Left ventricle myocardium superior (tissue), 1 donor: ENCODE measurements around the gene MCHR1. TPM values are rescaled to one million over a fixed set of nuclear protein-coding genes. Genes with fewer than 3 reads are reported as not detected.

ENCODE experiments used
- ATAC-seq: fragments of 200-7000 bp; cut with Tn5 transposase; one replicate; pipeline ENCODE4 v1.9.1; 2020; ENCODE audit warnings: mild to moderate bottlenecking, moderate library complexity
- DNase-seq: peaks from one replicate; pipeline ENCODE4 v3.0.0-alpha.2; 2020
- intact Hi-C: fragments of 100-400 bp; cut with micrococcal nuclease; formaldehyde crosslinking; loops from one replicate; pipeline ENCODE4 v1.11.0; 2022
- long read RNA-seq: library from polyadenylated mRNA; unstranded; transcript quantifications from one replicate; pipeline ENCODE4 v2.0.0, GENCODE V29; 2021
- total RNA-seq: library from RNA; stranded (reverse); fragmentation: NEBNext Ultra II Directional; extraction: Animal tissue kit (Norgen Biotek cat#: 25700); gene quantifications from one replicate; pipeline ENCODE4 v1.2.1, GENCODE V29; 2021
- donor health status: DM: no; HTN: yes; CAD: no; lungs with severe emphysema.

Gene MCHR1, protein sequence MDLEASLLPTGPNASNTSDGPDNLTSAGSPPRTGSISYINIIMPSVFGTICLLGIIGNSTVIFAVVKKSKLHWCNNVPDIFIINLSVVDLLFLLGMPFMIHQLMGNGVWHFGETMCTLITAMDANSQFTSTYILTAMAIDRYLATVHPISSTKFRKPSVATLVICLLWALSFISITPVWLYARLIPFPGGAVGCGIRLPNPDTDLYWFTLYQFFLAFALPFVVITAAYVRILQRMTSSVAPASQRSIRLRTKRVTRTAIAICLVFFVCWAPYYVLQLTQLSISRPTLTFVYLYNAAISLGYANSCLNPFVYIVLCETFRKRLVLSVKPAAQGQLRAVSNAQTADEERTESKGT
- total RNA-seq, result 1.4 TPM
- long read RNA-seq, result 0 reads

DNA sequence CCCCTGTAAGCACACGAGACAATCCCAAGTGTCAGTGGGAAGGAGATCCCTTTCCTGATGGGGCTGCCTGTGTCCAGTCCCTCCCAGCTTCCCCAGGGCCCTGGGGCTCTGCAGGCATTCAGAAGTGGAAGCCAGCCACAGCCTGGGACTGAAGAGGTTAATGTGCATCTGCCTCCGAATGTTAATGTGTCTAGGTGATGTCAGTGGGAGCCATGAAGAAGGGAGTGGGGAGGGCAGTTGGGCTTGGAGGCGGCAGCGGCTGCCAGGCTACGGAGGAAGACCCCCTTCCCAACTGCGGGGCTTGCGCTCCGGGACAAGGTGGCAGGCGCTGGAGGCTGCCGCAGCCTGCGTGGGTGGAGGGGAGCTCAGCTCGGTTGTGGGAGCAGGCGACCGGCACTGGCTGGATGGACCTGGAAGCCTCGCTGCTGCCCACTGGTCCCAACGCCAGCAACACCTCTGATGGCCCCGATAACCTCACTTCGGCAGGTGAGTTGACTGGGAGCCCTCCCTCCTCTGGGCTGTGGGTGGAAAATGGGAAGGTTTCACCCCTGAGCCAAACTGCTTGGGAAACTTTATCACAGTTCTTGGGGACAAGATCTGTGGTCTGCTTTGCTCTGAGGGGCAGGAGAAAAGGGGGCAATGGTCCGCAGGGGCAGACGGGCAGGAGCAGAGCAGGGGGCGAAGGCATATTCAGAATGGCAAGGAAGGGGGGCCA lies at the start of gene MCHR1:
MCHR1 (plus strand) TSS at position 236 of the 715 bp plus-strand sequence; CDS start at position 405, 169 bp downstream.
- no peak for DNase-seq
- intact Hi-C loops, result no loop called here
- ATAC-seq, result no peak

DNA sequence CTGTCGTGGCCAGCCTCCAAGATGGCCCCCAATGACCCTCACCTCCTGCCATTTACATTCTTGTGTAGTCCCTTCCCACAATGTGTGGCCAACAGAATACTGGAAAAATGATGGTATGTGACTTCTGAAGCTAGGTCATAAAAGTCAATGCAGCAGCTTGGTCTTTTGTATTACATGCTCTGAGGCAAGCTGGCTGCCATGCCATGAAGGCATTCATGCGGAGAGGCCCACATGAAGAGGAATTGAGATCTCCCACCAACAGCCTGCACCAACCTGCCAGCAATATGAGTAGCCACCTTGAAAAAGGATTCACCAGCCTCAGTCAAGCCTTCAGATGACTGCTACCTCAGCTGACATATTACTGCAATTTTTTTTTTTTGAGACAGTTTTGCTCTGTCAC lies 47.4 kb upstream of the MCHR1 start:
- DNase-seq, result no peak
- intact Hi-C loops, result loop anchor here (10.0 kb wide), 1 partner anchor 107 kb away; no protein-coding TSS in a partner anchor
- no peak for ATAC-seq

DNA sequence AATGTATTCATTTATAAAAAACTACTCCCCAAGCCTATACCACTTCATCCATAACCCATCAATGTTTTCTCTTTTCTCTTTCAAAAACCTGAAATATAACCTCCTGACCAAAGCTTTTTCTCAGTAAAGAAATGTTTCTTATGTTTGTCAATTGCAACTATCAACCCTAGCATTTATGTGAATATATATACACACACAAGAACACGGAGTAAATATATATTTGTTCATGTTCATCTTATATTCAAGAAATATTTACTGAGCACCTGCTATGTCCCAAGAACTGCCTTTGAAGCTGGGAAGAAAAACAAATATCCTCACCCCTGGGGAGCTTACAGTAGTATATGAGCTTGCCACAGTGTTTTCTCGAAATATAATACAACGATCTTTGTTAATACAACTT lies 46.2 kb upstream of the MCHR1 start:
- intact Hi-C loops, result loop anchor here (10.0 kb wide), 1 partner anchor 108 kb away; no protein-coding TSS in a partner anchor

DNA sequence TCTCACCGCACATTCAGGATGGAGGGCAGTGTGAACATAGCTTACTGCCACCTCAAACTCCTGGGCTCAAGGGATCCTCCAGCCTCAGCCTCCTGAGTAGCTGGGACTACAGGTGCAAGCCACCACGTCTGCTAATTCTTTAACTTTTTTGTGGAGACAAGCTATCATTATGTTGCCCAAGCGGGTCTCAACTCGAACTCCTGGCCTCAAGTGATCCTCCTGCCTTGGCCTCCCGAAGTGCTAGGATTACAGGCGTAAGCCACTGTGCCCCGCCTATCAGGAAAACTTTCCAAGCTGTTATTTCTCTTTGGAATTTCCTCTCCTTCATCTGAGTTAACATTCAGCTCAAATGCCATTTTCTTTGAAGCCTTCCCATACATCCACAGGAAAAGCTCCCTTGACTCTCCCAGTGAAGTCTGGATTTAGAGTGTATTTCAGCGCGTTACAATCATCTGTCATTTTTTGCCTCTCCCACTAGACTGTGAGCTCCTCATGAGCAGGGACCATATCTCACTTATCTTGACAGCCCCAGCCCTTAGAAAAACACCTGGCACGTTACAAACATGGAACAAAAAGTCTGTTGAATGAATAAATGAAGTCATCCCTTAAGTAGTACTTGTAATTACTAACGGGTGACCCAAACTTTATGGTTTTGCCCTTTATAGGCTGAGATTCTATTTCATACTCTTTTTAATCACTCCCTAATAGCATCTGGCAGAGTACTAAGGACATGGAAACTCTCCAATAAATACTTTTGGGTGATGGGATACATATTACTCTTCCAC lies 45.0 kb upstream of the MCHR1 start:
- intact Hi-C loops, result loop anchor here (10.0 kb wide), 1 partner anchor 110 kb away; no protein-coding TSS in a partner anchor
- DNase-seq, result no peak
- no peak for ATAC-seq

More for the DNA sequence above, 46.2 kb upstream of the MCHR1 start:
- no peak for ATAC-seq
- no peak for DNase-seq

DNA sequence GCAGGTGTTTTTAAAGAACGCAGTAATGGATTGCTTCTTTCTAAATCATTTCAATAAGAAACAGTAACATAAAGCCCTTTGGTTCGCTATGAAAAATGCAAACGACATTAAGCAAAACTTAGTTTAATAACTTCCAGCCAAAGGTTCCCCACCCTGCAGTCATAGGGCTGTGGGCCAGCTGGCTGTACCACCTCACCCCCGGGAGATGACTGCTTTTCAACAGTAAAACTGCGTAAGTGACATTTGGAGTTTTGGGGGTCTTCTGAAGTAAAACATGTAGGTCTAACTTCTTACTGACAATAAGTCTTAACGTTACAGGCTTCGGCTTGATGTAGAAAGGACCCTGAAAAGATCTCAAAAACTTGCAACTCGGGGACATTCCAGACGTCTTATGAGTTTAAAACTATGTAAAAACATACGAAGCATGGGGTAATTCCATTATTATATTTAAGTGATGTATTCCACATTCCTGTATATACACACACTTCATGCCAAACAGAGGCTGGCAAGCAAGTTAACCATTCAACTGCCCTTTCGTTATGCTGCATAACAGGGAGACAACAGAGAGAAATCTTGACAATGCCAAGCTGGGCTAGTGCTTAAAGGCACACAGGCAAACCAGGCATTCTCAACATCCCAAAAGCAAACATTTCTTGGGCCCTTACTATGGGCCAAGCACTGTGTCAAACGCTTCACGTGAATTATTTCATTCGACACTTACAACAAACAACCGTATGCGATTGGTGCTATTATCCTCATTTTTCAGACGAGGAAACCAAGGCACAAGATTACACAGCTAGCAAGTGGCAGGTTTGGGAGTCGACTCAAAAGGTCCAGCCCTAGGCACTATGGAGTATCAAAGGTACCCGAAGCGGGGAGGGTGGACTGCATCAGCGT lies 44.0 kb upstream of the MCHR1 start:
- DNase-seq (peak; percentile 74), ATAC-seq (no peak)
- intact Hi-C loops, result loop anchor here (10.0 kb wide), 1 partner anchor 110 kb away; no protein-coding TSS in a partner anchor

DNA sequence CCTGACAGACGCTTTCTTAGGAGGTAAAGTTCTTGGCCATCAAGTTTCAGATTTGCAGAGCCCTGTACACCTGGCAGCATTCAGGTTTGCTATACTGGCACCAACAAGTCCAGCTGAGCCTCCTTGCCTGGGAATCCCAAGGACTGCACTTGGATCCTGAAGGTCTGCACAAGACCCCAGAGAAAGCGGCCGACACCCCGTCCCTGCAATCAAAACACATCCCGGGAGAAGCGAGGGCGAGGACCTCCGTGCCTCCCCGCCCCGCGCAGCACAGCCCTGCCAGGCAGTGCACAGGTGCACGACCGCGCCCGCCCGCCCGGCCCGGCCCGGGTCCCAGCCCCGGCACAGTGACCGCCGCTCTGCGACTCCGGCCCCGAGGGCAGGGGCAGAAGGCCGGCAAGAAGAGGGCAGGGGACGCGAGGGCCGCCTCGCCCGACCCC lies 43.3 kb upstream of the MCHR1 start:
- DNase-seq (no peak), ATAC-seq (peak; percentile 23)
- intact Hi-C loops, result loop anchor here (10.0 kb wide), 1 partner anchor 111 kb away; no protein-coding TSS in a partner anchor

DNA sequence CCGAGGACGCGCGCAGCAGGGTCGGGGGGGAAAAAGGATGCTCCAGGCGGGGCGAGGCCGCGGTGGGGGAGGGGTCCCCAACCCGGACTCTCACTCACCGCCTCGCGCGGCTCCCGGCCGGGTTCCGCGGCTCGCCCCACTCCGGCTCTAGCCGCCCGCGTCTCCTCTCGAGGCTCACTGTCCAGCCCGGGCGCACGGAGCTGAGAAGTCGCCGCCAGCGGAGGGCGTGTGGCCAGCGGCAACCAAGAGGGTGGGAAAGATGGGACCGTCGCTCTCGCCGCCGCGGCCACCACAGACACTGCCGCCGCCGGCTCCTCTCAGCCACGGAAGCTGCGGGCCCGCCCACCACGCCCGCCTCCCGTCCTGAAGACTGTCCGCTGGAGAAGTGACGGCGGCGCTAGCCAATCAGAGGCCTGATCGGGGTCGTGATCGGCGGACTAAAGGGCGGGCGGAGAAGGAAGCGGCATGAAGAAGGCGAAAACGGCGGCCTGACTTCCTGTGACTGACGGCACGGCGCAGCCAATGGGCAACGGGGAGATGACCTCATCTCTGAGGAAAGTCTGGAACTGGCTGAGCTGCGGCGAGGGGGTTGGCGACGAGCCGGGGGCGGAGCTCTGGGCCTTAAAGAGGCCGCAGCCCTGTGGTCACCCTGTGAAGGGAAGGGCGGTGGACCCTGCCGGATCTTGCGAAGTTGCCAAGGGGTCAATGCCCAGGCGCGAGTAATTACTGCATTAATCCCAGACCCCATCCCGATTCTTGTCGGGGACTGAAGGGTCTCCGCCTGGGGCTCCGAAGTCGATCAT lies 42.7 kb upstream of the MCHR1 start, which contains the start of gene MRTFA:
MRTFA (minus strand) TSS at position 340 of the 803 bp plus-strand sequence.
- DNase-seq (peak; percentile 100), ATAC-seq (peak; percentile 96)
- intact Hi-C loops, result loop anchor here (10.0 kb wide), 1 partner anchor 112 kb away; no protein-coding TSS in a partner anchor

DNA sequence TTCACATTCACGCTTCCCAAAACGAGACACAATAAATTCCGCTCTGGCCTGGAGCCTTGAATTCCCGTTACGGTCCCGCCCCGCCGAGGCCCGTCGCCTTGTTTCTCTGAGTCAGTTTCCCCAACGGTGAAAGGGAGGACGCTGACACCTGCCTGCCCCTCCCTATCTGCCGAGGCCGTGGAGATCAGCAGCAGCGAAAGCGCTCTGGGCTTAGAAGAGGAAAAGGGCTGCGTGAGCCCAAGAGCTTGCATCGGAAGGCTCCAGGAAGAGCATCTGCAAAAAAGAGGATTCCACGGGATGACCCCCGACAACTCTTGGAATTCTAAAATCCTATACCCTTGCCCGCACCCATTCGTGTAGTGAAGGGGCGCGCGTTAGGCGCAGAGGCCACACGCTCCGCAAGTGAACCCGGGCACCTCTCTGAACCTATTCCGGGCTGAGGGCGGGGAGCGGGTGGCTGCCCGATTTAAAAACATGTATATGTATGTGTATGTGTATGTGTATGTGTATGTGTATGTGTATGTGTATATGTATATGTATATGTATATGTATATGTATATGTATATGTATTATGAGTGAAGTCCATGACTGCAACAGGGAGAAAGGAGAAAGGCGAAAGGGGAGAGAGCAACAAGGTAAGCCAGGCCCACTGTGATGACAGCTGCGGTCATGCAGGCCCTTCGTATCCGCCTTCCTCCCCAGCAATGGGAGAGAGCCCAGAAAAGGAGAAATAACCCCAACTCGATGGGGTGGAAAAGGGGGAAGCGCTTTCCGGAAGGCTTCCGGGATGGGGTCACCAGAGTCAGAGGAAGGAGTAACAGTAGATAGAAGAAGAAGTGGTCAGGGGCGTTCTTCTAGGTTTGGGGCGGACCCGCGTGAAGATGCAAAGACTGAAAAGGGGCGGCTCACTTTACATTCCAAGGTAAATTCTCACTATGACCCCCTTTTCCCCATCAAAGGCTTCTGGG lies 41.8 kb upstream of the MCHR1 start:
- intact Hi-C loops, result loop anchor here (10.0 kb wide), 1 partner anchor 113 kb away; no protein-coding TSS in a partner anchor
- peak; percentile 55 for DNase-seq
- peak; percentile 29 for ATAC-seq

DNA sequence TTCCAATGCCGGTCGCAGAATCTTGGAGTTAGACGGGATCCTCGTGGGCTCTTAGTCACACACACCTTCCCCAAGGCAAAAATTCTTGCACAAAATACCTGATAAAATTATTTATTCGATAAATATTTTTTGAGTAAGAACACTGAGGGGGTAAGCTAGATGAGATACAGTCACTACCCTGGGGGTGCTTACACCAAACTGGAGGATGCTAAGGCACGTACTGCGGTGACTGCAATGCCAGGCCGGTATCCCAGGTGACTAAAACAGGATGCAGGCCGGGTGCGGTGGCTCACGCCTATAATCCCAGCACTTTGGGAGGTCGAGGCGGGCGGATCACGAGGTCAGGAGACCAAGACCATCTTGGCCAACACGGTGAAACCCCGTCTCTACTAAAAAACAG lies 41.0 kb upstream of the MCHR1 start:
- DNase-seq (no peak), ATAC-seq (no peak)
- intact Hi-C loops, result loop anchor here (10.0 kb wide), 1 partner anchor 113 kb away; no protein-coding TSS in a partner anchor

DNA sequence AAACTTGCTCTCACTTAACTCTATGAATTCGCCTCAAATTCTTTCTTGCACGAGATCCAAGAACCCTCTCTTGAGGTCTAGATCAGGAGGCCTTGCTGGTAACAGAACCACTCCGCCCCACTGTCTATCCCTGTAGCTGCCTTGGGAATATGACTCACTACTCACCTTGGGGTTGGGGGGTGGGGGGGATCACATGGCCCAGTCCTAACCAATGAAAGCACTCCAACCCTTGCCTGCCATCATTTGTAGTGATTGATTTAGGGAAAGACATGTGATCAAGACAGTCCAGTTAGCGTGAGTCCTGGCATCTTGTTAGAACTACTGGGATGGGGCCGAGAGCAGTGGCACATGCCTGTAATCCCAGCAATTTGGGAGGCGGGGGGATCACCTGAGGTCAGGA lies 38.0 kb upstream of the MCHR1 start:
- DNase-seq, result no peak
- ATAC-seq, result no peak
- intact Hi-C loops, result no loop called here

DNA sequence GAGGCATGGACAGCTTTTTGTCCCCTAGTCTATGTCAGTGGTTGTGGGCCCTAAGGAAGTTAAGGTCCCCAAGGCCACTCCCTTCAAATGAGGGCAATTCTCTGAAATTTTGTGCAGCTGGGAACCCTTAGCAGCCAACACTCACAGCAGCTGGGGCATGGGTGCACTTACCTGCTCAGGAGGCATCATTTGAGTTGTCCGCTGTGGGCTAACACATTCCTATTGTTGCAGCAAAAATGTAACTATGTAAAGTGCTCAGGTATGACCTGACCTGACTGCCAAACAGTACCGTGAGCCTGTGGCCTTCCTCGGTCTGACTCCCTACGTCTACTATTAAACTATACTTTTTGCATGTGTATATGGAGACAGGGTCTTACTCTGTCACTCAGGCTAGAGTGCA lies 37.0 kb upstream of the MCHR1 start:
- ATAC-seq (no peak), DNase-seq (no peak)
- intact Hi-C loops, result no loop called here

DNA sequence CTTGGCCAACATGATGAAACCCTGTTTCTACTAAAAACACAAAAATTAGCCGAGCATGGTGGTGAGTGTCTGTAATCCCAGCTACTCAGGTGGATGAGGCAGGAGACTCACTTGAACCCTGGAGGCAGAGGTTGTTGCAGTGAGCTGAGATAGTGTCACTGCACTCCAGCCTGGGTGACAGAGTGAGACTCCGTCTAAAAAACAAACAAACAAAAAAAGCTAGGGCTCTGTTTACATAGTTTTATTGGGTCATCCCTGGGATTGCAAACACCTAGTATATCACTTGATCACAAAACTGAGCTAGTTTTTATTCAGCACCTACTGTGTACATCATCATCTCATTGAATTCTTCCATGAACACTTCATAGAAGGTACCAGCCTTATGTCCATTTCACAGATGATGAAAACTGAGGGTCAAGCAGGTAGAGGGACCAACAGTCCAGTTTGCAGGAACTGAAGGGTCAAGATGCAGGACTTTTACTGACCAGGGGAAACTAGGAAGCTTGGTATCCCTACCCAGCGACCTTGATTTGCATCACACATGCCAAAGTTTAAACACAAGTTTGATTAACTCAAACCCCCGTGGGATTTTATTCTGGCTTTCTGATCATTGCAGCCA lies 33.6 kb upstream of the MCHR1 start:
- intact Hi-C loops, result loop anchor here (2.0 kb wide), 1 partner anchor 209 kb away; no protein-coding TSS in a partner anchor
- DNase-seq, result no peak
- no peak for ATAC-seq

DNA sequence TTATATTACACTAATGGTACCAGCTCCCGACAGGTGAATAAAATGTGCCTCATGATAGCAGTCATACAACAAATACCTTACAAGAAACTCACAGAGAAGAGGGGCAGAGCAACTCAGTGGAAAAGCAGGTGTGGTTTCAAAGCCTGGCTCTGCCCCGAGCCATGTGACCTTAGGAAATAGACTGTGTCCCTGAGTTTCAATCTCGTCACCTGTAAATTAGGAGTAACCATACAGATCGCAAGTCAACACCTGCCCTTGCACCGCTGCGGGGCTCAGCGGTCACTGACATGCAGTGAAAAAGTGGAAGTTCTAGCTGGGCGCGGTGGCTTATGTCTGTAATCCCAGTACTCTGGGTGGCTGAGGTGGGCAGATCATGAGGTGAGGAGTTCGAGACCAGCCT lies 30.9 kb upstream of the MCHR1 start:
- ATAC-seq, result no peak
- intact Hi-C loops, result no loop called here
- DNase-seq, result no peak

DNA sequence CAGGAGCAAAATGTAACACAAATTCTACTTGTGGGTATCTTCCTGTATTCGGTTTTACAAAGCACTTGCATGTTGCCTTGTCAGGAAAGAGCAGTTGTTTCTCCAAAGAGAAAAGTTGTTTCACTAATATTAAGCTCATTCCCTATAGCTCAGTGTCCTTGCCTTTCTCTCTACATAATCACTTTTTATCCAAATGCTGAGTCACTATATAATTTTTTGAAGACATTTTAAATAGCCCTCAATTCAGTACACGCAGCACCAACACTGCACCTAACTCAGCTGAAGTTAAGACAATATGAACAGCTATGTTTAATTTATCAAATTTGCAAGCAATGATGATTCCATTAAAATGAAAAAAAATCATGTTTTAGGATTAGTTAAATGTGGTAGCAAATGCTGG lies 28.2 kb upstream of the MCHR1 start:
- intact Hi-C loops, result no loop called here
- ATAC-seq, result no peak
- no peak for DNase-seq

DNA sequence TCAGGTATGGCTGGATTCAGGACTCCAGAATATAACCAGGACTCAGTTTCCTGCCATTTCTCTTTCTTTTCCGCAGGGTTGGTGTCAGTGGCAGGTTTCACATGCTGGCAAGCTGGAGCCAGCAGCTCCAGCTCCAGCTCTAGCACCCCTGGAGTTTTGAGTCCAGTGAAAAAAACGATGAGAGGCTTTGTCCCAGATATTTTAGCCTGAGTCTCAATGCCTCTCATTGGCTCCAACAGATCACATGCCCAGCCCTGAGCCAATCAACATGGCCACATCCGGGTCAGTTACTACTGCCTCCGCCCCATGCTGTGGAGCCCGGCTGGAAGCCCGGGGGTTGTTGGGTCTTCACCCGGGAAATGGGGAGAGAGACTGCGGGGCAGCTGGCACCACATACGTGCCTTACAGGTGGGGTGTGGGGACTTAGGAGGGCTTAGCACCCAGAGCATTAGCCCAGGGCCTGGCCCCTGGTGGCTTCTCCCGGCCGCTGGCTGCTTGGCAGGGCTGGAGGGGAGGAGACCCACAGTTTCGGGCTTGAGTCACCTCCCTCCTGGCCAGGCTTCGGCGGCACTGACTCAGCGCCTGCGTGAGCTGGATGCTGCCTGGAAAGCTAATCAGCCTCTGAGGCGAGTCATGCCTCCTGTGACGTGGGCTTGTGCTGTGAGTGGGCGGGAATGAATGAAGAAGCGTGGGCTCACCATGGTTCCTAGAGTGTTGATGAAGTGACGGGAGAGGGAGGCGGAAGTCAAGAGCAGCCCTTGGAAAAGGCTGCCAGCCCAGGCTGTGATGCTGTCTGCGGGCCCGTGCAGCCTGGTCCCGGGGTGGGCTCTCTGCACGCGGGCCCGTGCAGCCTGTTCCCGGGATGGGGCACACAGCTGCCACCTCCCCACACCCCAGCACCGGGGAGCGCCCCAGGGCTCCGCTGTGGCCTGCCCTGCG lies 27.5 kb upstream of the MCHR1 start:
- intact Hi-C loops, result no loop called here
- peak; percentile 95 for DNase-seq
- peak; percentile 93 for ATAC-seq
